Omental fat pad (tissue), 4 donors: ENCODE measurements around the gene ZC3H14. TPM values are rescaled to one million over a fixed set of nuclear protein-coding genes. Genes with fewer than 3 reads are reported as not detected.

ENCODE experiments used
- ATAC-seq: fragments of 150-250 bp; one replicate; pipeline ENCODE4 v1.9.1; 2016; ENCODE audit warnings: mild to moderate bottlenecking, moderate library complexity; ENCODE audit not compliant: low FRiP score
- DNase-seq: peaks from one replicate; pipeline ENCODE4 v3.0.0-alpha.2; 2019; ENCODE audit warnings: low spot score
- total RNA-seq, 4 donors: library from RNA; depleted of rRNA; stranded (reverse); fragments of >200 nt; gene quantifications; one replicate each; pipeline ENCODE4 v1.1.0, GENCODE V29; 2016
- TF ChIP-seq, protein P1 (sequence below), 3 donors: fragments of 450-650 bp; IDR thresholded peaks; one replicate each; pipeline ENCODE4 v1.5.1; 2016 to 2017; ENCODE audit warnings: antibody characterized with exemption in 3 of 3, mild to moderate bottlenecking in 3 of 3, moderate library complexity in 2 of 3

The ZC3H14 gene, protein sequence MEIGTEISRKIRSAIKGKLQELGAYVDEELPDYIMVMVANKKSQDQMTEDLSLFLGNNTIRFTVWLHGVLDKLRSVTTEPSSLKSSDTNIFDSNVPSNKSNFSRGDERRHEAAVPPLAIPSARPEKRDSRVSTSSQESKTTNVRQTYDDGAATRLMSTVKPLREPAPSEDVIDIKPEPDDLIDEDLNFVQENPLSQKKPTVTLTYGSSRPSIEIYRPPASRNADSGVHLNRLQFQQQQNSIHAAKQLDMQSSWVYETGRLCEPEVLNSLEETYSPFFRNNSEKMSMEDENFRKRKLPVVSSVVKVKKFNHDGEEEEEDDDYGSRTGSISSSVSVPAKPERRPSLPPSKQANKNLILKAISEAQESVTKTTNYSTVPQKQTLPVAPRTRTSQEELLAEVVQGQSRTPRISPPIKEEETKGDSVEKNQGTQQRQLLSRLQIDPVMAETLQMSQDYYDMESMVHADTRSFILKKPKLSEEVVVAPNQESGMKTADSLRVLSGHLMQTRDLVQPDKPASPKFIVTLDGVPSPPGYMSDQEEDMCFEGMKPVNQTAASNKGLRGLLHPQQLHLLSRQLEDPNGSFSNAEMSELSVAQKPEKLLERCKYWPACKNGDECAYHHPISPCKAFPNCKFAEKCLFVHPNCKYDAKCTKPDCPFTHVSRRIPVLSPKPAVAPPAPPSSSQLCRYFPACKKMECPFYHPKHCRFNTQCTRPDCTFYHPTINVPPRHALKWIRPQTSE
- 10 to 100 TPM; 66.2 to 72.8 (median 69.5) TPM for total RNA-seq

DNA sequence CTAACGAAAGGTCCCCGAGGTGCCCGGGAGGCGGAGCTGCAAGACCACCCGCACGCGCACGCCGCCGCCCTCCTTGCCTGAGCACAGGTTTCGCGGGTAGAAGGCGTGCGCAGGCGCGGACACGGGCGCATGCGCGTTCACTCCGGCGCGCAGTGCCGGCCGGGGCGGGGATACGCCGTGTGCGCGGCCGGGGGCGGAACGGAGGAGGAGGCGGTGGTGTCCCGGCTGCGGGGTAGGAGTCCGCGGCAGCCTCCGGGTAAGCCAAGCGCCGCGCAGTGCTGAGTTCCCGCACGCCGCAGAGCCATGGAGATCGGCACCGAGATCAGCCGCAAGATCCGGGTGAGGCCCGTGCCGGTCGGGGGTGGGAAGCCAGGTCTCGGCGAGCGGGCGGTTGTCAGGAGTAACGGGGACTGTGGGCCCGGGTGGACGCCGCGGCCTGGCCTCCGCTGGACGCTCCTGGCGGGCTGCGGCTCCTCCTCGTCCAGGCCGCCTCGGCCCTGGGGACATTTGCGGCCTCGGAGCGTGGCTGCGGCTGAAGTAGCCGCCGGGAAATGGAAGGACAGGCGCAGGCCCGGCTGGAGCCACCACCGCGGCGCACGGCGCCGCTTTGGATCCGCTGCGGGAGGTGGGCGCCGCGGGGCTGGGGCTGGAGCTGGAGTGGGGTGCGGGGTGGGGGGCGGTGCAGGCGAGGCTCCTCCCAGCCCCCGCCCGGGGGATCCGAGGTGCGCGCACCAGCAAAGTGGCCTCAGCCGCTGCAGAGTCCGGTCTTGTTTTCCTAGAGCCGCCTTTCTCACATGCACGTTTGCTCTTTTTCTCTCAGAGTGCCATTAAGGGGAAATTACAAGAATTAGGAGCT lies at the start of gene ZC3H14:
ZC3H14 (plus strand) TSS at position 207 of the 856 bp plus-strand sequence; CDS start at position 304, 97 bp downstream.
- DNase-seq (no peak), ATAC-seq (peak; percentile 97)
- TF ChIP-seq, protein P1, sequence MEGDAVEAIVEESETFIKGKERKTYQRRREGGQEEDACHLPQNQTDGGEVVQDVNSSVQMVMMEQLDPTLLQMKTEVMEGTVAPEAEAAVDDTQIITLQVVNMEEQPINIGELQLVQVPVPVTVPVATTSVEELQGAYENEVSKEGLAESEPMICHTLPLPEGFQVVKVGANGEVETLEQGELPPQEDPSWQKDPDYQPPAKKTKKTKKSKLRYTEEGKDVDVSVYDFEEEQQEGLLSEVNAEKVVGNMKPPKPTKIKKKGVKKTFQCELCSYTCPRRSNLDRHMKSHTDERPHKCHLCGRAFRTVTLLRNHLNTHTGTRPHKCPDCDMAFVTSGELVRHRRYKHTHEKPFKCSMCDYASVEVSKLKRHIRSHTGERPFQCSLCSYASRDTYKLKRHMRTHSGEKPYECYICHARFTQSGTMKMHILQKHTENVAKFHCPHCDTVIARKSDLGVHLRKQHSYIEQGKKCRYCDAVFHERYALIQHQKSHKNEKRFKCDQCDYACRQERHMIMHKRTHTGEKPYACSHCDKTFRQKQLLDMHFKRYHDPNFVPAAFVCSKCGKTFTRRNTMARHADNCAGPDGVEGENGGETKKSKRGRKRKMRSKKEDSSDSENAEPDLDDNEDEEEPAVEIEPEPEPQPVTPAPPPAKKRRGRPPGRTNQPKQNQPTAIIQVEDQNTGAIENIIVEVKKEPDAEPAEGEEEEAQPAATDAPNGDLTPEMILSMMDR (IDR thresholded peaks at IDR 0.05) = no peak

DNA sequence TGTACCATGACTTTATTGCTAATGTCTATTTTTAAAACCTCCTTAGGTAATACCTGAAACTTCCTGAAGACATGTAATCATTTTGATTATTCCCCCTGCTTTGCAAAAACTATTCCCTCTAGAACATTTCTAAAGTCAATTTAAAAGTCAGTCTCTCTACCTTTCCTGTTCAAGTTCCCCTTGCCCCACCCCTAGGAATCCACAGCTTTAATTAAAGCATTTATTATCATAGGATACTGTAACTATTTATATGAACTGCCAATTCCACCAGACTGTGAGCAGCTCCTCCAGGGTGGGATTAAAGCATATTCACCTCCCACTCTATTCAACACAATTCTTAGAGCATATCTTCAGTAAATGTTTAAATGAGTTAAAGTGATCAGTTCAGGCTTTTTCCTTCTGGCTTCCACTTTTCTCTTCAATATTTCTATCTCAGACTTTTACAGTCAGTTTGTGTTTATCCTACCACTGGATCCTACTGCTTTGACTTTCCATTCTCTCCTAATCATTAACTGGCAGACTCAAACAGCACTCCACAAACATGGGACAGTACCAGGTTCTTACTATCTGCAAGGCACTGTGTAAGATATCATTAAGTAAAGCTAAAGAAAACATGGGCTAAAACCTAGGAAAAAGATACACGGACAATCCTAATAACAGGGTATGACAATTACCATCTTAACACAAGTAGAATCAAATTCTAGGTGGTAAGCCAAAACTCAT lies 47.2 kb upstream of the ZC3H14 start:
- ATAC-seq (no peak), DNase-seq (no peak)
- TF ChIP-seq, protein P1 (IDR thresholded peaks at IDR 0.05) = no peak

DNA sequence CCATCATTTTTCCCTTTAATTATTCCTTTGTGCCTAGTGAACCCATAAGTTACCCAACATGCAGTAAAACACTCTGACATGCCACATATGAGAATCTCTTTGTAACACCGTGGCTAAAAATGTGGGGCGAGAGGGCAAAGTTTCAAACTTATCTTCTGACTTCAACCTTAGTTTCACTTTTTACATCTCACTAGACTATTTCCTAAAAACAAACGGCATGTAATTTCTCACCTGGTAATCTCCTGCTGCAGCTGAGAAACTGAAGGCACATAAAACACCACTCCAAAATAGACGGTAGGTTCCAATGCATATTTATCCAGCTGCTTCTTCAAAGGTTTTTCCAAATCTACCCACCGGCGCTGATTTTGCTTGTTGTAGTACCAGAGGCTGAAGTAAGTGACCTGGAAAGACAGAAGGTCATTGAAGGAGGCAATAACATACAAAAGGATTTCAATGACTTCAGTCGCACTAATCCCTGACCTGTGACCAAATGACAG lies 45.9 kb upstream of the ZC3H14 start:
- TF ChIP-seq, protein P1 (IDR thresholded peaks at IDR 0.05) = no peak

DNA sequence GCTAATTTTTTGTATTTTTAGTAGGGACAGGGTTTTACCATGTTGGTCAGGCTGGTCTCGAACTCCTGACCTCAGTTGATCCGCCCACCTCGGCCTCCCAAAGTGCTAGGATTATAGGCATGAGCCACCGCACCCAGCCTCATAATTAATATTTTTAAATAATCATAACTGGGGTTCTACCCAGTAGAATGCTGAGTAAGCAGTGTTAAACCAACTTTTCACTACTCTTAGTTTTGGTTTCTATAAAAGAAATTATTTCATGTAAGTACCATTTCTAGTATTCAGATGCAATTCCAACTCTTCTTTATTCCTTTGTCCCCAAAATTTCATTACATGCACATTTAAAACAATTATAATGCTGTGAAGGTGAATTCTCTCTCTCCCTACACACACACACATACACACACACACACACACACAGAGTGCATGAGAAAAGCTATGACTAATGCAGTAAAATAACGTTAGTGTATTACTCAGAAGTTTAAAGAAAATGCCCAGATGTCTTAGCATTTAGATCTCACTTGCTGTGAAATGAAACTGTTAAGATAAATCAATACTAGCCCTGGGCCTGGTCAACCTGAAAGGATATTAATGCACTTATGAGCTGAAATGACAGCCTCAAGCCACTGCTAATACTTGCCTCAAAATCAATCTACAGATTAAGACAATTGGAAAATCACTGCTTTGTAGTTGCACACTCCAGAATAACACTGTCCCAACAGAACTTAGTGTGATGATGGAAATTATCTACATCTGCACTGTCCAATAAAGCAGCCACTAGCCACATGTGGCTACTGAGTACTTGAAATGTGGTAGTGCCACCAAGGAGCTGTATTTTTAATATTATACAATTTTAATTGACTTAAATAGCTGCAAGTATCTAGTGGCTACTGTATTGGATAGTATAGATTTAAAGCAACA lies 44.0 kb upstream of the ZC3H14 start:
- no peak for ATAC-seq
- DNase-seq = no peak
- TF ChIP-seq, protein P1 (IDR thresholded peaks at IDR 0.05) = no peak

More for the DNA sequence above, 45.9 kb upstream of the ZC3H14 start:
- no peak for DNase-seq
- ATAC-seq = no peak

DNA sequence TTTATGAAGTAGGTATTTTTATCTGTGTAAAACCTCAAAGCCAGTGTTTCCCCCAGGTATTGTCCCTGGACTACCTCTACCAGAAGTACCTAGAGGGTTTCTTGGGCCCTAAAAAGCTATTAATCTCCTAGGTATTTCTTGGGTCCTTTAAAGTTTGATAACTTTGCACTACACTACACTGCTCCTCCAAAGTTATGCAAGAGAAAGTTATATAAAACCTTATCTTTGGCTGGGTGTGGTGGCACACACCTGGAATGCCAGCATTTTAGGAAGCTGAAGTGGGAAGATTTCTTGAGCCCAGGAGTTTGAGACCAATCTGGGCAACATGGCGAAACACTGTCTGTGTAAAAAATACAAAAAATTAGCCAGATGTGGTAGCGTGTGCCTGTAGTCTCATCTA lies 42.9 kb upstream of the ZC3H14 start:
- TF ChIP-seq, protein P1 (IDR thresholded peaks at IDR 0.05) = no peak
- no peak for ATAC-seq
- no peak for DNase-seq
